SU-DHL-6 (cell line): ENCODE data around the gene CLDN5.

Experiments
- CTCF ChIP-seq: fragments of 200-600 bp; sonication (generic); IDR thresholded peaks from one replicate; pipeline ENCODE4 v1.5.1; 2017; ENCODE audit warnings: antibody characterized with exemption, mild to moderate bottlenecking, low read length, moderate library complexity; ENCODE audit not compliant: insufficient read depth, poor library complexity, severe bottlenecking
- EZH2phosphoT487 ChIP-seq: fragments of 200-600 bp; sonication (generic), shearing (Covaris generic); conservative IDR thresholded peaks from 2 replicates; pipeline ENCODE4 v1.6.1; 2018; ENCODE audit warnings: mild to moderate bottlenecking, antibody characterized with exemption, low read length, moderate library complexity, mixed read lengths

GRCh38 chr22:19488285-19488684, 35.9 kb downstream of the CLDN5 start:
- no peak for TF ChIP-seq CTCF
- no peak for TF ChIP-seq EZH2phosphoT487
